Fibroblast of lung (primary cell): Measurements from ENCODE around the gene SERPINB6. TPM values are rescaled to one million over a fixed set of nuclear protein-coding genes. Genes with fewer than 3 reads are reported as not detected.

Source experiments
- DNase-seq, 2 donors: peaks; one replicate each; pipeline versions ENCODE4 v3.0.0 to v3.0.0-alpha.2; 2010; ENCODE audit warnings: low read depth in 2 of 2
- H2AFZ ChIP-seq: 2 replicates; pipeline ENCODE4 v1.5.1; 2012; ENCODE audit warnings: low read length, control low read depth, inconsistent platforms
- H3K27ac ChIP-seq: 2 replicates; pipeline ENCODE4 v1.5.1; 2011; ENCODE audit warnings: low read length, control low read depth; ENCODE audit not compliant: insufficient read depth
- H3K27me3 ChIP-seq: 2 replicates; pipeline ENCODE4 v1.5.1; 2011; ENCODE audit warnings: mild to moderate bottlenecking, low read length; ENCODE audit not compliant: control insufficient read depth, insufficient read depth
- H3K36me3 ChIP-seq: 2 replicates; pipeline ENCODE4 v1.5.1; 2011; ENCODE audit warnings: low read length; ENCODE audit not compliant: control insufficient read depth, insufficient read depth
- H3K4me1 ChIP-seq: 2 replicates; pipeline ENCODE4 v1.5.1; 2011; ENCODE audit warnings: low read length; ENCODE audit not compliant: control insufficient read depth, insufficient read depth; ENCODE audit errors: extremely low read depth
- H3K4me2 ChIP-seq: 2 replicates; pipeline ENCODE4 v1.5.1; 2011; ENCODE audit warnings: low read length, control low read depth; ENCODE audit not compliant: insufficient read depth; ENCODE audit errors: extremely low read depth
- H3K4me3 ChIP-seq, 4 experiments: fragments of 200-600 bp in 1 of 4; sonication (generic) in 1 of 4; replicated peaks in 1 of 4; 2 replicates each; pipeline ENCODE4 v1.5.1; 2011 to 2016; ENCODE audit warnings: low read length in 4 of 4, low read depth in 3 of 4, mild to moderate bottlenecking in 3 of 4, control low read depth in 2 of 4, inconsistent platforms in 1 of 4, mixed read lengths in 1 of 4; ENCODE audit not compliant: insufficient read depth in 1 of 4; ENCODE audit errors: control extremely low read depth in 1 of 4
- H3K79me2 ChIP-seq: 2 replicates; pipeline ENCODE4 v1.5.1; 2012; ENCODE audit warnings: mild to moderate bottlenecking, low read length, inconsistent platforms; ENCODE audit not compliant: control insufficient read depth, insufficient read depth
- H3K9ac ChIP-seq: 2 replicates; pipeline ENCODE4 v1.5.1; 2011; ENCODE audit warnings: mild to moderate bottlenecking, low read length, control low read depth; ENCODE audit not compliant: insufficient read depth
- H3K9me3 ChIP-seq: 2 replicates; pipeline ENCODE4 v1.5.1; 2012; ENCODE audit warnings: low read depth, low read length; ENCODE audit not compliant: control insufficient read depth, insufficient read depth
- H4K20me1 ChIP-seq: 2 replicates; pipeline ENCODE4 v1.5.1; 2011; ENCODE audit warnings: low read length; ENCODE audit not compliant: control insufficient read depth, insufficient read depth; ENCODE audit errors: extremely low read depth
- EZH2 ChIP-seq: IDR thresholded peaks from 2 replicates; pipeline ENCODE4 v1.5.1; 2012; ENCODE audit warnings: low read length, control low read depth, mild to moderate bottlenecking; ENCODE audit errors: missing control alignments
- polyA plus RNA-seq, 2 donors: library from polyadenylated mRNA; depleted of rRNA in 1 of 2; stranded (reverse) in 1 of 2; unstranded in 1 of 2; fragments of >200 nt; gene quantifications; 2 replicates each; pipeline ENCODE4 v1.2.1, GENCODE V29; 2011 to 2012; ENCODE audit warnings: missing spikeins in 1 of 2
- total RNA-seq: library from RNA; depleted of rRNA; stranded (reverse); fragments of >200 nt; gene quantifications from 2 replicates; pipeline ENCODE4 v1.2.1, GENCODE V29; 2014
- TF ChIP-seq, protein P1 (sequence below), 2 donors: IDR thresholded peaks in 1 of 2; conservative IDR thresholded peaks in 1 of 2; 1 replicate in 1 of 2; 2 replicates in 1 of 2; pipeline ENCODE4 v1.5.1; 2011 to 2012; ENCODE audit warnings: low read length in 2 of 2, control low read depth in 1 of 2, inconsistent platforms in 1 of 2, low read depth in 1 of 2, mild to moderate bottlenecking in 1 of 2

SERPINB6 gene
- total and polyA plus RNA-seq, 2 donors (not counting 1 experiment from before 2014, with no cell fraction given) = 83.9 to 181 TPM

DNA sequence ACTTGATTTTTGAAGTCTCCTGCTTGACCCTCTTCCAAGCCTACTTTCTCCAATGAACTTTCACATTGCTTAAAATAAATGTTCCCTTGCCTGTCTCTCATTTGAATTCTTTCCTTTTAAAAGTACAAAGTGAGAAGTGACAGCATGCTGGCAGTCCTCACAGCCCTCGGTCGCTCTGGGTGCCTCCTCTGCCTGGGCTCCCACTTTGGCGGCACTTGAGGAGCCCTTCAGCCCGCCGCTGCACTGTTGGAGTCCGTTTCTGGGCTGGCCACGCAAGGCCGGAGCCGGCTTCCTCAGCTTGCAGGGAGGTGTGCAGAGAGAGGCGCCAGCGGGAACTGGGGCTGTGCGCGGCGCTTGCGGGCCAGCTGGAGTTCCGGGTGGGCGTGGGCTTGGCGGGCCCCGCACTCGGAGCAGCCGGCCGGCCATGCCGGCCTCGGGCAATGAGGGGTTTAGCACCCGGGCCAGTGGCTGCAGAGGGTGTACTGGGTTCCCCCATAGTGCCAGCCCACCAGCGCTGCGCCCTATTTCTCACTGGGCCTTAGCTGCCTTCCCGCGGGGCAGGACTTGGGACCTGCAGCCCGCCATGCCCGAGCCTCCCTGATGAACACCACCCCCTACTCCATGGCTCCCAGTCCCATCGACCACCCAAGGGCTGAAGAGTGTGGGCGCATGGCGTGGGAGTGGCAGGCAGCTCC is 31.9 kb downstream of the SERPINB6 start:
- H2AFZ ChIP-seq = no peak overlapping the region
- TF ChIP-seq EZH2 = no peak
- TF ChIP-seq, protein P1, sequence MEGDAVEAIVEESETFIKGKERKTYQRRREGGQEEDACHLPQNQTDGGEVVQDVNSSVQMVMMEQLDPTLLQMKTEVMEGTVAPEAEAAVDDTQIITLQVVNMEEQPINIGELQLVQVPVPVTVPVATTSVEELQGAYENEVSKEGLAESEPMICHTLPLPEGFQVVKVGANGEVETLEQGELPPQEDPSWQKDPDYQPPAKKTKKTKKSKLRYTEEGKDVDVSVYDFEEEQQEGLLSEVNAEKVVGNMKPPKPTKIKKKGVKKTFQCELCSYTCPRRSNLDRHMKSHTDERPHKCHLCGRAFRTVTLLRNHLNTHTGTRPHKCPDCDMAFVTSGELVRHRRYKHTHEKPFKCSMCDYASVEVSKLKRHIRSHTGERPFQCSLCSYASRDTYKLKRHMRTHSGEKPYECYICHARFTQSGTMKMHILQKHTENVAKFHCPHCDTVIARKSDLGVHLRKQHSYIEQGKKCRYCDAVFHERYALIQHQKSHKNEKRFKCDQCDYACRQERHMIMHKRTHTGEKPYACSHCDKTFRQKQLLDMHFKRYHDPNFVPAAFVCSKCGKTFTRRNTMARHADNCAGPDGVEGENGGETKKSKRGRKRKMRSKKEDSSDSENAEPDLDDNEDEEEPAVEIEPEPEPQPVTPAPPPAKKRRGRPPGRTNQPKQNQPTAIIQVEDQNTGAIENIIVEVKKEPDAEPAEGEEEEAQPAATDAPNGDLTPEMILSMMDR (conservative IDR thresholded peaks at IDR 0.05 in 1 of 2, IDR thresholded peaks at IDR 0.05 in 1 of 2; ENCODE audit: low read depth in 1 of 2, low read length in 2 of 2) = no peak
- no peaks in the 10 kb centered on the region for H3K79me2 ChIP-seq

DNA sequence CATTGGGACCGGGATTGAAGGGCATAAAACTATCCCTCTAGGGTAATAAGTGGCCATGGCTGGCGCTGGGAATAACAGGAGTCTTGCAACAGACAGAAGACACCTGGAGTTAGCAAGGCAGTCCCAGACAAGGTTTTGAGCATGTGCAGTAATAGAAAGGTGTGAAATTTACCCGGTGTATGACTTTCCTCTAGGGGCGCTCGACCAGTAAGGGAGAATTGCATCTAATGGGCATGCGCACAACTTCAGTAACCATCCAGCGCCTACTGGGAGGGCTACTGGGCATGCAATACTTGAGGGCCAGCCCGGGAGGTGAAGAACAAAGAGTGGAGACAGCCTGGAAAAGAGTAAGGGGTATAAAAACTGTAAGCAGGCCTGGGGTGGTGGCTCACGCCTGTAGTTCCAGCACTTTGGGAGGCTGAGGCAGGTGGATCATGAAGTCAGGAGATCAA is 32.7 kb downstream of the SERPINB6 start:
- Histone ChIP-seq H3K27me3 (no peaks in the 10 kb centered on the region), H2AFZ (no peak overlapping the region), H3K27ac (no peak overlapping the region), H3K4me3 (no peak overlapping the region), H3K4me1 (no peaks in the 10 kb centered on the region), H3K36me3 (no peaks in the 10 kb centered on the region), H3K79me2 (no peaks in the 10 kb centered on the region), H4K20me1 (no peaks in the 10 kb centered on the region), H3K9ac (no peak overlapping the region), H3K4me2 (no peak overlapping the region), H3K9me3 (no peaks in the 10 kb centered on the region)
- TF ChIP-seq EZH2 = no peak
- TF ChIP-seq, protein P1 (conservative IDR thresholded peaks at IDR 0.05 in 1 of 2, IDR thresholded peaks at IDR 0.05 in 1 of 2; ENCODE audit: low read depth in 1 of 2, low read length in 2 of 2) = no peak
- no peak for DNase-seq

More for the DNA sequence above, 31.9 kb downstream of the SERPINB6 start:
- Histone ChIP-seq H3K4me1 (no peaks in the 10 kb centered on the region), H4K20me1 (no peaks in the 10 kb centered on the region), H3K27ac (no peak overlapping the region), H3K9me3 (no peaks in the 10 kb centered on the region), H3K36me3 (no peaks in the 10 kb centered on the region), H3K27me3 (no peaks in the 10 kb centered on the region), H3K4me3 (no peak overlapping the region), H3K9ac (no peak overlapping the region), H3K4me2 (no peak overlapping the region)
- DNase-seq = no peak

DNA sequence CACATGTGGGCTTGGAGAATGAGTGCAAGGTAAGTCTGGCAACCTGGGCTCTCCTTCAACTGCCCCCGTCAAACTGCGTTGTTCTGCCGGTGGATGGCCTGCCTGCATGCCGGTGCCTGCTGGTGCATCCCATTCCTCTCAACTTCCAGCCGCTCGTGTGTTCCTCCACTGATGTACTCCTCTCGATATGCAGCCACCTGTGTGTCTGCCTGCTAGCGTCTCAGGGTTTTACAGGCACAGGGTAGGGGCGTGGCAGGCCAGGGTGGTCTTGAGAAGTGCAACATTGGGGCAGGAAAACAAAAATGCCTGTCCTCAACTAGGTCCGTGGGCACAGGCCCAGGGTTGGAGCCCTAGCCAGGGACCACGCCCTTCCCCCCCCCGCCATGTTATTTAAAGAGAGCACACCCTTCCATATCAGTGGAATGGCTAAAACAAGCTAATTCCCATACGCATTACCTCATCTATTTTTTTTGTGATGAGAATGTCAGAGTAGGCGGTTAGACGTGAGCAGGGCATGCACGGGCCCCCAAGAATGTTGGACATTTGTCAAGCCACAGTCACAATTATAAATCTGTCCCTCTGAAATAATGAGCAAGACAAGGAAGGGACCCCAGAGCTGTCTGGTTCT is 33.2 kb downstream of the SERPINB6 start:
- H3K27ac ChIP-seq = no peak overlapping the region
- no peaks in the 10 kb centered on the region for H3K9me3 ChIP-seq
- H3K4me1 ChIP-seq = no peaks in the 10 kb centered on the region
- no peak for TF ChIP-seq EZH2
- TF ChIP-seq, protein P1 (conservative IDR thresholded peaks at IDR 0.05 in 1 of 2, IDR thresholded peaks at IDR 0.05 in 1 of 2; ENCODE audit: low read depth in 1 of 2, low read length in 2 of 2) = no peak
- H2AFZ ChIP-seq = no peak overlapping the region
- H3K36me3 ChIP-seq = no peaks in the 10 kb centered on the region
- no peaks in the 10 kb centered on the region for H3K79me2 ChIP-seq
- no peak for DNase-seq
- no peak overlapping the region for H3K9ac ChIP-seq
- H3K27me3 ChIP-seq = no peaks in the 10 kb centered on the region
- no peak overlapping the region for H3K4me3 ChIP-seq
- H3K4me2 ChIP-seq = no peak overlapping the region
- no peaks in the 10 kb centered on the region for H4K20me1 ChIP-seq
